SK-N-SH treated with all-trans-retinoic acid at 6 μM for 48 hours (cell line): Measurements from ENCODE around the gene LIN7B.

Source experiments
- ATAC-seq: fragments of 200-7000 bp; cut with Tn5 transposase; 3 replicates; pipeline ENCODE4 v1.9.1; 2020; ENCODE audit warnings: mild to moderate bottlenecking, moderate library complexity
- ARNTL ChIP-seq: fragments of 450-650 bp; formaldehyde crosslinking; IDR thresholded peaks from 2 replicates; pipeline ENCODE4 v1.5.0; 2020; ENCODE audit warnings: low read depth, mild to moderate bottlenecking, moderate library complexity, borderline replicate concordance
- BACH2 ChIP-seq: fragments of 250-450 bp; sonication (Bioruptor Pico); IDR thresholded peaks from 2 replicates; pipeline ENCODE4 v1.9.0; 2021; ENCODE audit warnings: mild to moderate bottlenecking, borderline replicate concordance
- GLIS3 ChIP-seq: fragments of 250-450 bp; sonication (Bioruptor Pico); IDR thresholded peaks from 2 replicates; pipeline ENCODE4 v1.5.0; 2020; ENCODE audit warnings: mild to moderate bottlenecking, moderate library complexity
- ISL1 ChIP-seq: fragments of 250-450 bp; sonication (Bioruptor Pico); IDR thresholded peaks from 2 replicates; pipeline ENCODE4 v2.1.2; 2022; ENCODE audit warnings: mild to moderate bottlenecking, moderate library complexity
- OSR1 ChIP-seq: fragments of 250-450 bp; sonication (Bioruptor Pico); IDR thresholded peaks from 2 replicates; pipeline ENCODE4 v1.8.0; 2022; ENCODE audit warnings: moderate library complexity, mild to moderate bottlenecking, inconsistent platforms
- RARB ChIP-seq: fragments of 250-450 bp; sonication (Bioruptor Pico); IDR thresholded peaks from 2 replicates; pipeline ENCODE4 v1.8.0; 2021; ENCODE audit warnings: mild to moderate bottlenecking, moderate library complexity
- SNAI2 ChIP-seq: fragments of 250-450 bp; sonication (Bioruptor Pico); IDR thresholded peaks from 2 replicates; pipeline ENCODE4 v1.5.0; 2020; ENCODE audit warnings: mild to moderate bottlenecking, moderate library complexity
- TCF4 ChIP-seq: fragments of 250-450 bp; sonication (Bioruptor Pico); IDR thresholded peaks from 2 replicates; pipeline ENCODE4 v1.8.0; 2021; ENCODE audit warnings: mild to moderate bottlenecking, moderate library complexity, borderline replicate concordance
- ZC3H10 ChIP-seq: fragments of 250-450 bp; sonication (Bioruptor Pico); IDR thresholded peaks from 2 replicates; pipeline ENCODE4 v1.5.1; 2021; ENCODE audit warnings: mild to moderate bottlenecking, moderate library complexity
- ZFP3 ChIP-seq: fragments of 250-450 bp; sonication (Bioruptor Pico); IDR thresholded peaks from 2 replicates; pipeline ENCODE4 v1.5.0; 2020; ENCODE audit warnings: mild to moderate bottlenecking, moderate library complexity
- ZFP30 ChIP-seq: fragments of 450-650 bp; formaldehyde crosslinking; IDR thresholded peaks from 2 replicates; pipeline ENCODE4 v1.5.0; 2022; ENCODE audit warnings: mild to moderate bottlenecking, moderate library complexity
- ZNF565 ChIP-seq: fragments of 450-650 bp; formaldehyde crosslinking; conservative IDR thresholded peaks from 2 replicates; pipeline ENCODE4 v1.5.0; 2020; ENCODE audit warnings: low read depth, mild to moderate bottlenecking, moderate library complexity
- ZNF70 ChIP-seq: fragments of 450-650 bp; formaldehyde crosslinking; IDR thresholded peaks from 2 replicates; pipeline ENCODE4 v1.5.0; 2020; ENCODE audit warnings: mild to moderate bottlenecking, moderate library complexity
- ZNF8 ChIP-seq: fragments of 450-650 bp; formaldehyde crosslinking; IDR thresholded peaks from 2 replicates; pipeline ENCODE4 v1.5.0; 2020; ENCODE audit warnings: mild to moderate bottlenecking, moderate library complexity
- TF ChIP-seq, protein P1 (sequence below): fragments of 250-450 bp; sonication (Bioruptor Pico); IDR thresholded peaks from 2 replicates; pipeline ENCODE4 v1.5.1; 2021; ENCODE audit warnings: mild to moderate bottlenecking, moderate library complexity
- TF ChIP-seq, protein P2 (sequence below): fragments of 250-450 bp; sonication (Bioruptor Pico); IDR thresholded peaks from 2 replicates; pipeline ENCODE4 v1.8.0; 2020; ENCODE audit warnings: mild to moderate bottlenecking, moderate library complexity, borderline replicate concordance
- TF ChIP-seq, protein P3 (sequence below): fragments of 250-450 bp; sonication (Bioruptor Pico); IDR thresholded peaks from 2 replicates; pipeline ENCODE4 v1.8.0; 2021; ENCODE audit warnings: low read depth, mild to moderate bottlenecking, moderate library complexity, borderline replicate concordance
- TF ChIP-seq, protein P4 (sequence below): fragments of 250-450 bp; sonication (Bioruptor Pico); IDR thresholded peaks from 2 replicates; pipeline ENCODE4 v1.5.1; 2020; ENCODE audit warnings: low read depth, mild to moderate bottlenecking, moderate library complexity

LIN7B gene

DNA sequence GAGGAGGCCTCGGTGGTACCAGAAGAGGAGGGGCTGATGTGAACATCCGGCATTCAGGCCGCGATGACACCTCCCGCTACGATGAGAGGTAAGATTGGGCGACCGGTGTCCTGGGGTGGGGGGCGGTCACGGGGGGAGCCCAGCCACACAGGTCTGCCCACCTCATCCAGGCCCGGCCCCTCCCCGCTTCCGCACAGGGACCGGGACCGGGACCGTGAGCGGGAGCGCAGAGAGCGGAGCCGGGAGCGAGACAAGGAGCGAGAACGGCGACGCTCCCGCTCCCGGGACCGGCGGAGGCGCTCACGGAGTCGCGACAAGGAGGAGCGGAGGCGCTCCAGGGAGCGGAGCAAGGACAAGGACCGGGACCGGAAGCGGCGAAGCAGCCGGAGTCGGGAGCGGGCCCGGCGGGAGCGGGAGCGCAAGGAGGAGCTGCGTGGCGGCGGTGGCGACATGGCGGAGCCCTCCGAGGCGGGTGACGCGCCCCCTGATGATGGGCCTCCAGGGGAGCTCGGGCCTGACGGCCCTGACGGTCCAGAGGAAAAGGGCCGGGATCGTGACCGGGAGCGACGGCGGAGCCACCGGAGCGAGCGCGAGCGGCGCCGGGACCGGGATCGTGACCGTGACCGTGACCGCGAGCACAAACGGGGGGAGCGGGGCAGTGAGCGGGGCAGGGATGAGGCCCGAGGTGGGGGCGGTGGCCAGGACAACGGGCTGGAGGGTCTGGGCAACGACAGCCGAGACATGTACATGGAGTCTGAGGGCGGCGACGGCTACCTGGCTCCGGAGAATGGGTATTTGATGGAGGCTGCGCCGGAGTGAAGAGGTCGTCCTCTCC is 6.3 kb upstream of the LIN7B start:
- no peak for TF ChIP-seq OSR1 (CRISPR knock-in tag)
- TF ChIP-seq, protein P1, sequence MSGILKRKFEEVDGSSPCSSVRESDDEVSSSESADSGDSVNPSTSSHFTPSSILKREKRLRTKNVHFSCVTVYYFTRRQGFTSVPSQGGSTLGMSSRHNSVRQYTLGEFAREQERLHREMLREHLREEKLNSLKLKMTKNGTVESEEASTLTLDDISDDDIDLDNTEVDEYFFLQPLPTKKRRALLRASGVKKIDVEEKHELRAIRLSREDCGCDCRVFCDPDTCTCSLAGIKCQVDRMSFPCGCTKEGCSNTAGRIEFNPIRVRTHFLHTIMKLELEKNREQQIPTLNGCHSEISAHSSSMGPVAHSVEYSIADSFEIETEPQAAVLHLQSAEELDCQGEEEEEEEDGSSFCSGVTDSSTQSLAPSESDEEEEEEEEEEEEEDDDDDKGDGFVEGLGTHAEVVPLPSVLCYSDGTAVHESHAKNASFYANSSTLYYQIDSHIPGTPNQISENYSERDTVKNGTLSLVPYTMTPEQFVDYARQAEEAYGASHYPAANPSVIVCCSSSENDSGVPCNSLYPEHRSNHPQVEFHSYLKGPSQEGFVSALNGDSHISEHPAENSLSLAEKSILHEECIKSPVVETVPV (CRISPR knock-in tag) = no peak
- TF ChIP-seq, protein P2, sequence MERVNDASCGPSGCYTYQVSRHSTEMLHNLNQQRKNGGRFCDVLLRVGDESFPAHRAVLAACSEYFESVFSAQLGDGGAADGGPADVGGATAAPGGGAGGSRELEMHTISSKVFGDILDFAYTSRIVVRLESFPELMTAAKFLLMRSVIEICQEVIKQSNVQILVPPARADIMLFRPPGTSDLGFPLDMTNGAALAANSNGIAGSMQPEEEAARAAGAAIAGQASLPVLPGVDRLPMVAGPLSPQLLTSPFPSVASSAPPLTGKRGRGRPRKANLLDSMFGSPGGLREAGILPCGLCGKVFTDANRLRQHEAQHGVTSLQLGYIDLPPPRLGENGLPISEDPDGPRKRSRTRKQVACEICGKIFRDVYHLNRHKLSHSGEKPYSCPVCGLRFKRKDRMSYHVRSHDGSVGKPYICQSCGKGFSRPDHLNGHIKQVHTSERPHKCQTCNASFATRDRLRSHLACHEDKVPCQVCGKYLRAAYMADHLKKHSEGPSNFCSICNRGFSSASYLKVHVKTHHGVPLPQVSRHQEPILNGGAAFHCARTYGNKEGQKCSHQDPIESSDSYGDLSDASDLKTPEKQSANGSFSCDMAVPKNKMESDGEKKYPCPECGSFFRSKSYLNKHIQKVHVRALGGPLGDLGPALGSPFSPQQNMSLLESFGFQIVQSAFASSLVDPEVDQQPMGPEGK (CRISPR knock-in tag) = no peak
- no peak for TF ChIP-seq TCF4
- TF ChIP-seq ZFP3 (CRISPR knock-in tag) = no peak
- no peak for TF ChIP-seq ARNTL (CRISPR knock-in tag)
- TF ChIP-seq, protein P3, sequence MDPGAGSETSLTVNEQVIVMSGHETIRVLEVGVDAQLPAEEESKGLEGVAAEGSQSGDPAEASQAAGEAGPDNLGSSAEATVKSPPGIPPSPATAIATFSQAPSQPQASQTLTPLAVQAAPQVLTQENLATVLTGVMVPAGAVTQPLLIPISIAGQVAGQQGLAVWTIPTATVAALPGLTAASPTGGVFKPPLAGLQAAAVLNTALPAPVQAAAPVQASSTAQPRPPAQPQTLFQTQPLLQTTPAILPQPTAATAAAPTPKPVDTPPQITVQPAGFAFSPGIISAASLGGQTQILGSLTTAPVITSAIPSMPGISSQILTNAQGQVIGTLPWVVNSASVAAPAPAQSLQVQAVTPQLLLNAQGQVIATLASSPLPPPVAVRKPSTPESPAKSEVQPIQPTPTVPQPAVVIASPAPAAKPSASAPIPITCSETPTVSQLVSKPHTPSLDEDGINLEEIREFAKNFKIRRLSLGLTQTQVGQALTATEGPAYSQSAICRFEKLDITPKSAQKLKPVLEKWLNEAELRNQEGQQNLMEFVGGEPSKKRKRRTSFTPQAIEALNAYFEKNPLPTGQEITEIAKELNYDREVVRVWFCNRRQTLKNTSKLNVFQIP (CRISPR knock-in tag) = no peak
- TF ChIP-seq ISL1 = no peak
- no peak for TF ChIP-seq ZFP30 (CRISPR knock-in tag)
- TF ChIP-seq BACH2 = no peak
- no peak for ATAC-seq

DNA sequence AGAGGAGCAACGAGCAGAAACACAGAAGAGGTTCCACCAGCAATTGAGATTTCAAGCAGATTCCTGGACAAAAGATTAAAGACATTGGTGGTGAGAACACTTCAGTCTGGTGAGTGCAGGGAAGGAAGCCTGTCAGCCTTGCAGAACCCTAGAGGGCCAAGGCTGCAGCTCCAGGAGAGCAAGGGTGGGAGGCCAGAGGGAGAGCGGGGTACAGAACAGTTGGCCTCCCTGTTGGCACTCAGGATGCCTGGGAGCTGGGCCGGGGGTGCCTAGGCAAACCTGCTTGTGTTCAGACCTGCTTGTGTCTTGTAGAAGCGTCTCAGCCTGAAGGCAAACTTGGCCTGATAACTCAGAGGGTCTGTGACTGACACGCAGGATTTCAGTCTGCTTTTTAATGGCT is 5.1 kb upstream of the LIN7B start:
- ATAC-seq = no peak
- TF ChIP-seq ZC3H10 (CRISPR knock-in tag) (no peak), ZFP30 (CRISPR knock-in tag) (no peak), TCF4 (no peak), ZNF8 (CRISPR knock-in tag) (no peak), RARB (CRISPR knock-in tag) (no peak), GLIS3 (CRISPR knock-in tag) (no peak), ARNTL (CRISPR knock-in tag) (no peak), ISL1 (no peak), ZFP3 (CRISPR knock-in tag) (no peak), SNAI2 (CRISPR knock-in tag) (no peak), ZNF70 (CRISPR knock-in tag) (no peak), ZNF565 (CRISPR knock-in tag) (no peak)
- TF ChIP-seq, protein P3 (CRISPR knock-in tag) = no peak
- TF ChIP-seq, protein P2 (CRISPR knock-in tag) = no peak
- TF ChIP-seq, protein P1 (CRISPR knock-in tag) = no peak
- TF ChIP-seq, protein P4, sequence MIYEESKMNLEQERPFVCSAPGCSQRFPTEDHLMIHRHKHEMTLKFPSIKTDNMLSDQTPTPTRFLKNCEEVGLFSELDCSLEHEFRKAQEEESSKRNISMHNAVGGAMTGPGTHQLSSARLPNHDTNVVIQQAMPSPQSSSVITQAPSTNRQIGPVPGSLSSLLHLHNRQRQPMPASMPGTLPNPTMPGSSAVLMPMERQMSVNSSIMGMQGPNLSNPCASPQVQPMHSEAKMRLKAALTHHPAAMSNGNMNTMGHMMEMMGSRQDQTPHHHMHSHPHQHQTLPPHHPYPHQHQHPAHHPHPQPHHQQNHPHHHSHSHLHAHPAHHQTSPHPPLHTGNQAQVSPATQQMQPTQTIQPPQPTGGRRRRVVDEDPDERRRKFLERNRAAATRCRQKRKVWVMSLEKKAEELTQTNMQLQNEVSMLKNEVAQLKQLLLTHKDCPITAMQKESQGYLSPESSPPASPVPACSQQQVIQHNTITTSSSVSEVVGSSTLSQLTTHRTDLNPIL (CRISPR knock-in tag) = no peak
